CD4-positive, alpha-beta T cell treated with Interleukin-1 beta for 1 hour (primary cell): ENCODE measurements around the gene JAM2.

ENCODE experiments used
- DNase-seq, 2 donors: peaks; one replicate each; pipeline ENCODE4 v3.0.0-alpha.2; 2020 to 2022

JAM2 gene

DNA sequence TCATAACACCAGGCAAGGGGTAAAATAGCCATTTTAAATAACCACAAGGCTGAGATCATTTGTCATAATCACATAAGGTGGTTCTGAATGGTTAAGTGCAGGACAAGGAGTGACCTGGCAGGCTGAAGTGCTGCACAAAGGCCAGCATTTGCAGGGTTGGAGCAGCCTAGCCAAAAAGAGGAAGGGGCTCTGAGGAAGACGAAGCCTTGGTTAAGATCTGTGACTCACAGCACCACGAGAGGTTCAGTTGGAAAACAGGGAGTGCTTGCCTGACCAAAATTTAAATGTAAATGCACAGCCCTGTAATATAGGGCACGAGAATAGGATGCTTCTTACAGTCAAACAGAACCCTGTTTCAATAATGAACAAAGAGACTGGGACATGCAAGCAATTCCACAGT is 83.6 kb downstream of the JAM2 start:
- peak in 1 of 2 donors; percentile 7 for DNase-seq

DNA sequence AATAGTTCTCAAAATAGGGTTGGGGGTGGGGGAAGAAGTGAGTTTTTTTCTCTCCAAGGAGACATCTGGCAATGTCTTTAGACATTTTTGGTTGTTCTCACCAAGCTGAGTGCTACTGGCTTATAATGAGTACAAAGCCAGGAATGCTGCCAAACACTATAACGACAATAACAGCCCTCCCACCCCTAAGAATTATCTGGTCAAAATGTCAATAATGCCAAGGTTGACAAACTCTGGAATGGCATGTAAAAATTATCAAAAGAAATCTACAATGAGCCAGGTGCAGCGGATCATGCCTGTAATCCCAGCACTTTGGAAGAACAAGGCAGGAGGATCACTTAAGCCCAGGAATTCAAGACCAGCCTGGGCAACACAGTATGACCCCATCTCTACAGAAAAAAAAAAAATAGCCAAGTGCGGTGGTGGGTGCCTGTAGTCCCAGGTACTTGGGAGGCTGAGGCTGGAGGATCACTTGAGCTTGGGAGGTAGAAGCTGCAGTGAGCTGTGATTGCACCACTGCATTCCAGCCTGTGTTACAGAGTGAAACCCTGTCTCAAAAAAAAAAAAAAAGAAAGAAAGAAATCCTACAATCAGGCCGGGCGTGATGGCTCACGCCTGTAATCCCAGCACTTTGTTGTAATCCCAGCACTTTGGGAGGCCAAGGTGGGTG is 93.2 kb downstream of the JAM2 start:
- DNase-seq: no peak

DNA sequence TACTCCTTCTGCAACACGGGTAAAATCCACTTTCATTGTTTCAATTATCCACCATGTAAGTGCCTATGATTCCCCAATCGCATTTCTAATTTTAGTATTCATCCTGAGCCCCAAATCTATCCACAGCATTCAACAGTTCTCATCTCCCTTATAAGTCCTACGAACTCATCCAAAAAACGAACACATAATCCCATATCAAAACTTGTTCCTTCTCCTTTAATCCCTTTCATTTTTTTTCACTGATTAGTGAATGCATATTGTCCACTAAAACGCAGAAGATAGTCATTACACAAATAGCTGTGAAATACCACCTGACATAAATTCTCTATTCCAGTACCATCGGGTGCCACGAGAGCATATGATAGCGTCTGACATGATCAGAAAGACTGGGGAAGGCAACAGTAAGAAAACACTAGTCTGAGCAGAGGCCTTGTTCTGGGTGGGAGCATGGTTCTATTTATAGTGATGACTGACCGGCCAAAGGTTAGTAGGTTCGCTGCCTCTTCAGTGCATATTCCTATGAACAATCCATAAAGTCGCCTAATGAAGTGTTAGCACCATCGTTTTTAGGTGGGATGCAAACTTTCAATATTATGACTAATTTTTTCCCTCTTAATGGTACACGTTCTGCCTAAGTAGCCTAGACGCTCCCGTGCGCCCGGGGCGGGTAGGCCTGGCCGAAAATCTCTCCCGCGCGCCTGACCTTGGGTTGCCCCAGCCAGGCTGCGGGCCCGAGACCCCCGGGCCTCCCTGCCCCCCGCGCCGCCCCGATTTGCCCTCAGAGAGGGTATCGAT is 95.0 kb downstream of the JAM2 start:
- DNase-seq: peak in 1 of 2 donors; percentile 16

DNA sequence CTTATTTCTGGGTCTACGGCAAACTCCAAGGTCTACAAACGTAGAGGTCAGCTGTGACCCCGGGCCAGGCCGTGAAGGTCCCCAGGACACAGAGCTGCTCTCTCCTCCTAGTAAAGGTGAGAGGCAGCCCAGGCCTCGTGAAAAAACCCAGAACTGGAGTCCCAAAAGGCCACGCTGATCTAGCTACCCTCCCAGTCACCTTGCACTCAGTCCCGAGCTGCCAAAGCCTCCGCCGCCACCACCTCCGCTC is 95.5 kb downstream of the JAM2 start:
- no peak for DNase-seq

DNA sequence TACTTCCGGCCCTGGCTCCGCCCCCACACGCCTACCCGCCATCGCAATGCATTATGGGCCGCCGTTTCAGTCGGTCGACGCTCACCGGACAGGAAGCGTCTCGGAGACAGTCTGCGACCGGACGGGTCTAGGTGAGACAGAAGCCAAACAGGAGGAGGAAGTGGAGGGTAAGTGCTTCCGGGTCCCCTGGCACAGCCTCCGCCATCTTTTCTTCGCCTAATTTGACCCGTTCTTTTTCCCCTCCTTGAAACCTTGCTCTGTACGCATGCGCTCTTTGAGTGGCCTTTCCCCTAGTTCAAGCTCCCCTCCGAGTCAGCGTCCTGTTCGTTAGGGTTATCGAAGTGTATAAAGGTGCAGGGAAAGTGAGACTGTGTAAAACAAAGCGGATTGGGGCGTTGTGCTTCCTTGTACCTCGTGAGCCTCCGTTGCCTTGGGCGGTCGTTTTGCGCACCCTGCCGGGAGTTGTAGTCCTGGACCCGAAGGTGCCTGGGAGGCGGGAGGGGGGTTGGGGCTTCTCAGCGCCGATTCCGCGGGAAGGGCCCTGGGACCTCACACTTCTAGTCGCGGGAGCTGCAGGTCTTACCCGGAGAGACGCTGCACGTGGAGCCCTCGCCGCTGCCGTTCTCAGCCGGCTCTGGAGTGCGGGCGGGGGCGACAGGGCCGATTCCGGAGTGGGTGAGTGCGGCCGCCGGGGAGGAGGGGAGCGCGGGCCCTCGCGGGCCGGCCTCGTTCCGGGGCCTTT is 96.0 kb downstream of the JAM2 start, which contains the start of the genes ATP5PF and GABPA:
Gene ATP5PF, minus strand, starts transcription at position 1 of the 742 bp plus-strand sequence. CDS start 5,110 bp downstream, outside the sequence.
Gene GABPA, plus strand, starts transcription at position 69 of the 742 bp plus-strand sequence. CDS start 6,627 bp downstream, outside the sequence.
- DNase-seq: peak; percentile 97 to 98

DNA sequence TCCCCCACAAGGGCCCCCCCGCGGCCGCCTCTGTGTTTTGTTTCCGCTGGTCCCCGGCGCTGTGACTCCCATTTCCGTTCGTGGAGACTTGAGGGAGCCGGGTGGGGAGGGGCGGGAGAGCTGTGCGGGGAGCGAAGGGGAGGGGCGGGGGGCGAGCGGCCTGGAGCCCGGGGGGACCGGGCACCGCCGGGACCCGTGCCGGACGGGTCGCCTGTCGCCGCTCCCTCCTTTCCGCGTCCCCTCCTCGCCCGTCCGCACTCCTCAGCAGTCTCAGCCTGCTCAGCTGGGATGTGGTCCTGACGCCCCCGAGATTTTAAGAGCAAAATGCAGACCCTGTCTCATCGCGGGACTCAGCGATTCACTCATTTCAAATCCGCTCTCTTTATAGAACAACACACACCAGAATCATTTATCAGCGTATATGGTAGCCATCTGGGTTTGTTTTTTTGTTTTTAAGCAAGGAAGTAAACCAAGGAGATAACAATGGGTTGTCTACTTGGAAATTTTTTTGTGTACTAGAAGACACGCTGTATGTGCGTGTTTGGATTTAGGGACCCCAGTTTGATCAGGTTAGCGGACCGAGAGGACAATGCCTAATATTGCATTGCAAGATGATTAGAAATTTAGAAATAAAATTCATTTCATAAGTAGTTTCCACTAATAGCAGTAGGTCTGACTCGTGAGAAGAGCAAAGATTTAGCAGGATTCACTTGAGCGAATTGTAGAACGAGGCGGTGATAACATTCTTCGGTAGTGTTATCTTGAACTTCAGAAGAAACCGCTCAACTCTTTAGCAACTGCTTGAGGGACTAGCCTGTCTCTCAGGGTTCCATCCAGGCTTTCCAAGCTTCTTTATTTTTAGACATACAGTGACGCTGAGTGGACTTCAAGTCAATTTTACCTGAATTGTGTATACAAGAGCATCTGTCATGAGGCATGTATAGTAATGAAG is 96.9 kb downstream of the JAM2 start:
- peak; percentile 73 to 77 for DNase-seq

DNA sequence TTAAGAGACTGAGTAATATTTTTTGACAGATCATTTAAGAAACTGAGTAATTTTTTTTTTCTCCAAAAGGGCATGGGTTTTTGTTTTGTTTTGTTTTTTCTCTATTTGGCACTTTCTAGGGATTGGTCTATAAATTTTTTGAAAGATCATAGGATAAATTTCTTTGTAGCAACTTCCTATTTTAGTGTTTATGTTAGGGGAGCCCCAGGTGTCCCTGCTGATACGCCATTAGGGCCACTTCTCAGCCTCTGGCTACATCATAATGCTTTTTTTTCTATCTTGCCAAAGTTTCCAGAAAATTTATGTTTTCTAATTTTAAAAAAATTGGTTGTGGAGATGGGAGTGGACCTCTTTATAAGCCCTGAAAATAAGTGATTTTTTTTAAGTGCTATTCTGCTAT is 98.4 kb downstream of the JAM2 start:
- no peak for DNase-seq

DNA sequence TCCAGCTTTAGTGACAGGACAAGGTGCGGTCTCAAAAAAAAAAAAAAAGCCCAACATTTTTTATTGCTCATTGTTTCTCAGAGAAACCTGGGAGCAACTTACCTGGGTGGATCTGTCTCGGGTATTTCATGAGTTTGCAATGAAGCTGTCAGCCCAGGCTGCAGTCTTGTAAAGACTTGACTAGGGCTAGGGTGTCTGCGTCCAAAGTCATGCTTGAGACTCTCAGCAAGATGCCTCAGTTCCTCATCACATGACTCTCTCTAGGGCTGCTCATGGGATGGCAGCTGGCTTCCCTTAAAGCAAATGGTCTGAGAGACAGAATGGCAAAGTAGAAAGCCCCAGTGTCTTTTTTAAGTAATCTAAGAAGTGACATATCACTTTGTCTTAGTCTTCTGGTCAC is 103.8 kb downstream of the JAM2 start:
- DNase-seq: no peak

DNA sequence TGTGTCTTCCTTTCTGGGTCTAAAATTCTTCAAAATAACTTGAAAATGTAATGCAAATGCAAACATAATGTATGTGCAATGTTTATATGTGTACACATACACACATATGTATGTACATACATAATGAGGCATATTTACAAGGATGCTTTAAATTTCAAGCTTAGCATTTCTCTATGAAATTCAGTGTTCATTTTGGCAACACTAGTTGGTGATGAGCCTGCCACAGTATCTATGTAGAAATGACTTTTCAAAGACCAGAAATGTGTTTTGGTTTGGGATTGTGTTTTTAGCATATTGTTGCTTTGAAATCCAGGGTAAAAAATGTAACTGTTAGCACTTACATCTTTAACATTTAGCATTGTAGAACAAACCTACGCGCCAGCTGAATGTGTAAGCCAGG is 105.8 kb downstream of the JAM2 start:
- DNase-seq: no peak

DNA sequence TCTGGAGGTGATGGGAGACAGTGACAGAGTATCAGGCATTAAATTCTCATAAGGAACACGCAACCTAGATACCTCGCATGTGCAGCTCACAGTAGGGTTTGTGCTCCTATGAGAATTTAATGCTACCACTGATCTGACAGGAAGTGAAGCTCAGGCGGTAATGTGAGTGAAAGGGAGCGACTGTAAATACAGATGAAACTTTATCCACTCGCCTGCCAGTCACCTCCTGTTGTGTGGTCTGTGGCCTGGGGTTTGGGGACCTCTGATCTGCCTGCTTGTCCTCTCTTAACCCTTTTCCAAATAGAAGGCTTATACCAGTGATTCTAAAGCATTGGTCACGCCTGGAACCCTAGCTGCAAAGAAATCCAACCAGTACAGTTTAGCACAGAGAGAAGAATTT is 111.0 kb downstream of the JAM2 start:
- no peak for DNase-seq

DNA sequence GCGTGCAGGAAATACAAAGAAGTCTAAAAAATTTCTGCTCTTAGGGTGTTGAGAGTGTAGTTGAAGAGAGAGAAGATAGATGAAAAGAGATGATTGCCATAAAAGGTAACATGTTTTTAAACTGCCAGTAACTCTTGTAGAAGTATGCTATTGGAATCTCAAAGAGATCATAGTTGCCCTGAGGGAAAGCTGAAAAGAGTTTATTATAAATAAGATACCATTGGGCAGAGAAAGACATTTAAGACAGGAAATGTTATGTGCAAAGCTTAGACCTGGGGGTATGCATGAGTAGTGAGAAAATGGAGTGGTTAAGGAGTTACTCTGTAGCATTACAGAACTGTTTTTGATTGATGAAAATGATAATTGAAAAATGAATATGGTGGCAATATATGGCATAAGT is 113.4 kb downstream of the JAM2 start:
- DNase-seq: no peak

DNA sequence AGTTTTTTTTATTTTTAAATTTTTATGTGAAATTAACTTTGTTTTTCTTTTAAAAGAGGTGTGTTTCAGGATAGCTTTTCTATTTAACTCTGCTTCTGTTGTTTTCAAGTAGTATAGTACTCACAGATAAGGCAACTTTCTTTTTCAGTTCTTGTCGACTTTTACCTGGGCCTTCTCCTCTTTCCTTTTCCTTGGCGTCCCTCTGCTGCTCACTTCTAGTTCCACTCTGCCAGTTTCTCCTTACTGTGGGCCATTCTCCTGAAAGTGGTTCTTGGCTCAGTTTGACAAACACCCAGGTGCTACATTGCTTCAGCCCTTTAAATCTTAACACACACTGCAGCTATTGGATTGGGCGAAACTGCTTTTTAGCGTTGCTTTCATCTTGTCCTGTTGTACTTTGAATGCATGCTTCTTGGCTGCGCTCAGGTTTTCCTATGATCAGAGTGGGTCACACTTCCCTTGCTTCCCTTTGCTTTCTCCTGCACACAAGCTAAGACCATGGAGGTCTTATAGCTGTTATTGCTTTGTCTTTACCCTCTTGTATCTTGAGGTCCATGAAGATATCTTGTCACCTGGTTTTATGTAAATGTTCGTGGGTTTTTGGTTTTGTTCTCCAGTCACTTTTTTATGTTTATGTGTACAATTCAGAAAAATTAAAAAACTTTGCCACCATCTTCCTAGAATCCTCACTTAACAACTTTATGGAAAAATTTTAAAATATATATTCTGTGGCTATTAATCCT is 117.3 kb downstream of the JAM2 start:
- no peak for DNase-seq

DNA sequence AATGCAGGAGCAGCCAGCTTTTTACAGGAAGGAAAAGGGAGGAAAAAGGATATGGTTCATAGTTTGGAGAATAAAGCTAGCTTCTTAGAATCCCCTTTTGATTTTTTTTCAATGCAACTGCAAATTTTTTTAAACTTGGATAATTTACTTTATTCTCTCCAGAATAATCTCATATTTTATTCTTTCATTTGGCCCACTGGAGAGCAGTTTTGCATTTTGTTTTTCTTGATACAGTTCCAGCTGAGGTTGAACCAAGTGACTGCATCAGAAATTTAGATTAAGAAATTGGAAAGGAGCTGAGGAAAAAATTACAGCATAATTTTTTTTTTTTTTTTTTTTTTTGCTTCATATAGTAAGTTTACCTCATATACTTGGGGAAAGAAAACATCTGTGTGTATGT is 118.5 kb downstream of the JAM2 start:
- DNase-seq: no peak

DNA sequence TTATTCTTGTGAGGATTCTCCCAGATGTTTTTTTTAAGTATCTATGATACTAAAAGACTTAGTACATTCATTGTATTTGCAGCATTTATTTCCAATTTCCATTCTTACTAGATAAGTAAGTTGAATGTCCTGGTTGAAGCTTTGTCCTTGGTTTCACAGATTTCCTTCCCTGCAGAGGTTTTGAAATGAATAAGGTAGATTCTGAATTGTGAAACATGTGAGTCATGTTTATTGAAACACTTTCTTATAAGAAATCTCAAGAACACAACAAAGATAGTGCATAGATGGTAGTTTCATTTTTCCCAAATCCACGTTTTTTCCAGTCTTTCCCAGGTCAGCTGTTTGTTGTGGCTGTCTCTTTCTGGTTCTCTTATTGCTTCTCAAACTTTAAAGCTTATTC is 120.5 kb downstream of the JAM2 start:
- DNase-seq: no peak

DNA sequence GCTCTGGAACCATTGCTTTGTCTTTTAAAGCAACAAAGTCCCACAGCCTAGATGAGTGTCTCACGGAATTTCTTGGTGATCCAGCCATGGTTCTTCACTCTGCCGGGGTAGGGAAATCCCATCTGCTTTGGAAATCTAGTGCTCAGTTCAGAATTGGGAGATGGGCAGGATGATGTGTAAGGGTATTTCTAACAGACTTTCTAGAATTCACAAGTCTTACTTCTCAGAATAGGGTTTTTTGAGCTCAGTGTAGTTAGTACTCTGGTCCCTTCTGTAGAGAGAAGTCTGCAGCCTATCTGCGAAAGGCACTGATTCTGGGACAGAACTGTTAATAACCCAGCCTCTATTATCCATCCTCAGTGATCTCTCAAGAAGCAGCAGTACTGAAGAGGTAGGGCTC is 121.0 kb downstream of the JAM2 start:
- no peak for DNase-seq

DNA sequence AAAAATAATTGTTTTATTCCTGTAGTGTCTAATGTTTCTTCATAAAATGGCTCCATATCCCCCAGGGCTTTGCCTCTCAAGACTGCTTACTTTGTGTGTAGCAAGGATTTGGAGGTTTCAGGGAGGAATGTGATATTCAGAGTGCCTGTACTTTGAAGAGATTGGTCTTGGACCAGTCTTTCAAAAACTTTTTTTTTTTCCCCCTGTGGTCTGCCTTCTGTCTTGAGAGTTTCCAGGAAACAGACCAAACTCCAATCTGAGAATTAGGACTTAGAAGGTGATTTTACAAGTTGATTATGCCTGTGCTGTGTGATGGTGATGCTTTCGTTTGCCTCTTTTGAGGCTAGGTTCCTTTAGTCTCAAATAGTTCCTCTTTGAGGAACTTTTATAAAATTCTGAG is 121.6 kb downstream of the JAM2 start:
- no peak for DNase-seq

DNA sequence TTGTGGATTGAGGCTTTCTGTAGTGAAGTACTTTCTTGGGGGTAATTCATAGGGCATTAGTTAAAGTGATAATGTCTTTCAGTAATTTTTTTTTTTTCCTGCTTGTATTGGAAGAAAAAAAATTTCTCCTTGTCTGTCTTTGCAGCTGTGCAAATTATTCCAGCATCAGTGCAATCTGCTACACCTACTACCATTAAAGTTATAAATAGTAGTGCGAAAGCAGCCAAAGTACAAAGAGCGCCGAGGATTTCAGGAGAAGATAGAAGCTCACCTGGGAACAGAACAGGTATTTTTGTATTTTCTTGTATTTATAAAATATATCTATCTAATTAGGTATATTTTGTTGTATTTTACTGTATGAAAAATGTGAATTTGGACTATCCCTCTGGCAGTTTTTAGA is 125.0 kb downstream of the JAM2 start:
- no peak for DNase-seq
